Prostate gland (tissue), 2 donors: ENCODE results near the gene SCARB1. TPM values are rescaled to one million over a fixed set of nuclear protein-coding genes. Genes with fewer than 3 reads are reported as not detected.
A peak's percentile ranks its signal among the peaks of the same experiment; 100 is the strongest.

Experiments
- DNase-seq: peaks from one replicate; pipeline ENCODE4 v3.0.0-alpha.2; 2019; ENCODE audit warnings: low spot score
- H3K27ac ChIP-seq, 2 donors: fragments of 200-600 bp; sonication (generic); 2 replicates each; pipeline ENCODE4 v1.5.1; 2017 to 2019
- H3K27me3 ChIP-seq: fragments of 200-600 bp; sonication (generic); replicated peaks from 2 replicates; pipeline ENCODE4 v1.5.1; 2019; ENCODE audit not compliant: insufficient read depth
- H3K36me3 ChIP-seq, 2 donors: fragments of 200-600 bp; sonication (generic); 1 replicate in 1 of 2; 2 replicates in 1 of 2; pipeline versions ENCODE4 v1.5.1 to v1.8.1; 2017 to 2019
- H3K4me1 ChIP-seq: fragments of 200-600 bp; sonication (generic); replicated peaks from 2 replicates; pipeline ENCODE4 v1.5.1; 2019
- H3K4me3 ChIP-seq, 2 donors: fragments of 200-600 bp; sonication (generic); 2 replicates each; pipeline ENCODE4 v1.5.1; 2017 to 2019
- H3K9me3 ChIP-seq: fragments of 200-600 bp; sonication (generic); 2 replicates; pipeline ENCODE4 v1.5.1; 2017
- POLR2A ChIP-seq: fragments of 450-650 bp; IDR thresholded peaks from one replicate; pipeline ENCODE4 v1.6.1; 2016; ENCODE audit warnings: antibody characterized with exemption, mild to moderate bottlenecking
- POLR2AphosphoS5 ChIP-seq: sonication (generic); formaldehyde crosslinking; IDR thresholded peaks from one replicate; pipeline ENCODE4 v1.6.1; 2017; ENCODE audit warnings: antibody characterized with exemption
- WGBS: methylation state at CpG from one replicate; pipeline ENCODE4 v1.1.5; 2018; 5-methylcytosine and 5-hydroxymethylcytosine counted together
- intact Hi-C: fragments of 100-400 bp; cut with DNase I; formaldehyde crosslinking; loops from one replicate; pipeline ENCODE4 v1.14.2; 2022
- small RNA-seq, 2 donors: library from RNA; depleted of rRNA; stranded (forward); fragments of <200 nt; gene quantifications; one replicate each; pipeline ENCODE3, GENCODE V24; 2016
- total RNA-seq, 2 donors: library from RNA; depleted of rRNA; stranded (reverse); fragments of >200 nt; gene quantifications; one replicate each; pipeline ENCODE4 v1.1.0, GENCODE V29; 2016
- TF ChIP-seq, protein P1 (sequence below), 4 experiments: fragments of 200-600 bp in 2 of 4; fragments of 450-650 bp in 2 of 4; sonication (generic) in 2 of 4; IDR thresholded peaks; 1 replicate in 3 of 4; 2 replicates in 1 of 4; pipeline ENCODE4 v1.5.1; 2016 to 2019; ENCODE audit warnings: antibody characterized with exemption in 4 of 4, mild to moderate bottlenecking in 2 of 4, moderate library complexity in 2 of 4

The SCARB1 gene
- total RNA-seq, 2 donors from 2014 or later, result 28.0 to 44.4 TPM

DNA sequence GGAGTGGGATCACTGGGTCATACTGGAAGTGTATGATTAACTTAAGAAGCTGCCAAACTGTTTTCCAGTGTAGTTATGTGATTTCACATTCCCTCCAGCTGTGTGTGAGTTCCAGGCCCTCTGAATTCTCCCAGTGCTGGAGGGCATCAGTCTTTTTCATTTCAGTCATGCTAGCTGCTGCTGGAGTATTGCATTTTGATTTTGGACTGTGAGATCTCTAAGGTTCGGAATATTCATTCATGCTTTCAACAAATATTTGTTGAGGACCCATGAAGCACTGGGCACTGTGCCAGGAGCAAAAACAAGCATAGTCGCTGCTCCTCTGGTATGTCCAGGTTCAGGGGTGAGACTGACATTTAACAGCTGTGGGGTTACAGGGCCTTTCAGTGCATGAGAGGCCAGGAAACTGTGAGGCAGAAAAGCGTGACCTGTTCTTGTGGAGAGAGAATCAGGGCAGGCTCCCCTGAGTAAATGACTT lies 133.2 kb downstream of the SCARB1 start:
- Histone ChIP-seq H3K36me3 (no peaks in the 10 kb centered on the region), H3K27me3 (no peaks in the 10 kb centered on the region), H3K4me1 (peaks cover 13% of the 10 kb centered on the region), H3K9me3 (no peaks in the 10 kb centered on the region), H3K27ac (peak overlapping the region; percentile 45 to 63), H3K4me3 (no peak overlapping the region)
- no peak for DNase-seq
- 22% methylated on average over 3 of the region's 3 CpGs for WGBS
- intact Hi-C loops, result no loop called here
- TF ChIP-seq, protein P1, sequence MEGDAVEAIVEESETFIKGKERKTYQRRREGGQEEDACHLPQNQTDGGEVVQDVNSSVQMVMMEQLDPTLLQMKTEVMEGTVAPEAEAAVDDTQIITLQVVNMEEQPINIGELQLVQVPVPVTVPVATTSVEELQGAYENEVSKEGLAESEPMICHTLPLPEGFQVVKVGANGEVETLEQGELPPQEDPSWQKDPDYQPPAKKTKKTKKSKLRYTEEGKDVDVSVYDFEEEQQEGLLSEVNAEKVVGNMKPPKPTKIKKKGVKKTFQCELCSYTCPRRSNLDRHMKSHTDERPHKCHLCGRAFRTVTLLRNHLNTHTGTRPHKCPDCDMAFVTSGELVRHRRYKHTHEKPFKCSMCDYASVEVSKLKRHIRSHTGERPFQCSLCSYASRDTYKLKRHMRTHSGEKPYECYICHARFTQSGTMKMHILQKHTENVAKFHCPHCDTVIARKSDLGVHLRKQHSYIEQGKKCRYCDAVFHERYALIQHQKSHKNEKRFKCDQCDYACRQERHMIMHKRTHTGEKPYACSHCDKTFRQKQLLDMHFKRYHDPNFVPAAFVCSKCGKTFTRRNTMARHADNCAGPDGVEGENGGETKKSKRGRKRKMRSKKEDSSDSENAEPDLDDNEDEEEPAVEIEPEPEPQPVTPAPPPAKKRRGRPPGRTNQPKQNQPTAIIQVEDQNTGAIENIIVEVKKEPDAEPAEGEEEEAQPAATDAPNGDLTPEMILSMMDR (IDR thresholded peaks at IDR 0.05), result no peak
- TF ChIP-seq POLR2A, result no peak
- no peak for TF ChIP-seq POLR2AphosphoS5

DNA sequence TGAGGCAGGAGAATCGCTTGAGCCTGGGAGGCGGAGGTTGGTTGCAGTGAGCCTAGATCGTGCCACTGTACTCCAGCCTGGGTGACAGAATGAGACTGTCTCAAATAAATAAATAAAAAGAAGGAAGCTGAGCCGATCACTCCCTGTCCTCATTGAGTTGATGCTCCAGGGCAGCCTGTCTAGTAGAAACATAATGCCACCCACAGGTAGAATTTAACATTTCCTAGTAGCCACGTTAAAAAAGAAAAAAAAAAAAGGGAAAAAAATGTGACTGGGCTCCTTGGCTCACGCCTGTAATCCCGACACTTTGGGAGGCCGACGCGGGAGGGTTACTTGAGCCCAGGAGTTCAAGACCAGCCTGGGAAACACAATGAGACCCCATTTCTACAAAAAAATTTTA lies 135.7 kb downstream of the SCARB1 start:
- WGBS, result 71% methylated on average over 10 of the region's 10 CpGs
- intact Hi-C loops, result no loop called here
- no peaks in the 10 kb centered on the region for H3K36me3 ChIP-seq
- H3K4me1 ChIP-seq, result peaks cover 13% of the 10 kb centered on the region
- TF ChIP-seq POLR2A (no peak), POLR2AphosphoS5 (no peak)
- TF ChIP-seq, protein P1 (IDR thresholded peaks at IDR 0.05), result no peak
- no peaks in the 10 kb centered on the region for H3K9me3 ChIP-seq
- peak overlapping the region; percentile 41 to 50 for H3K27ac ChIP-seq
- DNase-seq, result no peak
- H3K27me3 ChIP-seq, result no peaks in the 10 kb centered on the region
- H3K4me3 ChIP-seq, result no peak overlapping the region

DNA sequence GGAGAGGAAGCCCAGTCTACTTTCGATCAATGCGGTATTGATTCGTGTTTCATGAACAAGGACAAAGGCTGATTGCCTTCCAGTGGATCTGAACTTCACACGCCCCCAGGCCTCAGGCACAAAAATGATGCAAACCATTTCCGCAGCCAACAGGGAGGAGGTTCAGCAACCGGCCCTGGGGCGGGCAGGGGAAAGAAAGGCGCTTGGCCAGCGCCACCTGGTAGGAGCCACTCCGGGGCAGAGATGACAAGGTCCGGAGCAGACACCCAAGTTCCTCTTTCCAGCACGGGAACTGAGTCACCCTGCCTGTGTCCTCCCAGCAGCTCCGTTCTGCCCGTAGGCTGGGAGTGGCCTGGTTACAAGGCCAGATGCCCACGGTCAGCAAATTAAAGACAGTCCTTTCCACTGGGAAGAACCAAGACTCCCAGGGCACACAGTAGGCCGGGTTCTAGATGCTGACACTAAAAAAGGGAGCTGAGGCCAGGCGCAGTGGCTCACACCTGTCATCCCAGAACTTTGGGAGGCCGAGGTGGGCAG lies 136.3 kb downstream of the SCARB1 start:
- H3K27ac ChIP-seq, result peak overlapping the region; percentile 41 to 50
- H3K4me1 ChIP-seq, result peaks cover 13% of the 10 kb centered on the region
- TF ChIP-seq POLR2AphosphoS5 (peak; percentile 47), POLR2A (no peak)
- TF ChIP-seq, protein P1 (IDR thresholded peaks at IDR 0.05), result peak in 1 of 4 experiments; percentile 9
- no peaks in the 10 kb centered on the region for H3K36me3 ChIP-seq
- intact Hi-C loops, result no loop called here
- H3K27me3 ChIP-seq, result no peaks in the 10 kb centered on the region
- DNase-seq, result peak; percentile 60
- 44% methylated on average over 17 of the region's 18 CpGs for WGBS
- no peaks in the 10 kb centered on the region for H3K9me3 ChIP-seq
- H3K4me3 ChIP-seq, result no peak overlapping the region

Small RNA genes within 50 kb of the gene (small RNA-seq; reads per million reads assigned to genes)
- 0 reads per million in 2 donors for gene RNU6-927P

Other genes with a start within 250 kb of the SCARB1 start
- 1,000 to 10,000 TPM in 1 of 2 donors, 100 to 1,000 TPM in 1; 854 to 1,154 TPM for gene UBC, start 50.8 kb upstream of the SCARB1 start, total RNA-seq
- 10 to 100 TPM in 1 of 2 donors, 1 to 10 TPM in 1; 9.8 to 15.8 TPM for gene DHX37, start 125.3 kb upstream of the SCARB1 start, total RNA-seq
- gene BRI3BP, start 129.8 kb upstream of the SCARB1 start, total RNA-seq, result 1 to 10 TPM; 3.4 to 8.6 TPM
- gene AACS, start 201.6 kb upstream of the SCARB1 start, total RNA-seq, result 10 to 100 TPM; 20.4 to 21.0 TPM